ENCODE measurements around the gene KAT7.

KAT7 gene

GRCh38 chr17:49835472-49835871, 47.0 kb downstream of the KAT7 start:
- no peak overlapping the region for H3K9ac ChIP-seq (ENCODE audit: insufficient read length)
- peaks cover 24% of the 10 kb centered on the region for H3K36me3 ChIP-seq (ENCODE audit: insufficient read depth, low read length)
- no peak for TF ChIP-seq POLR2AphosphoS5 (IDR thresholded peaks at IDR 0.05; ENCODE audit: borderline replicate concordance, low read depth, low read length)
- TF ChIP-seq FOXP2 (optimal IDR thresholded peaks at IDR 0.05; ENCODE audit: control extremely low read depth, extremely low read length, insufficient read depth), result no peak
- TF ChIP-seq EZH2 (IDR thresholded peaks at IDR 0.05), result no peak
- no peaks in the 10 kb centered on the region for H3K9me3 ChIP-seq (ENCODE audit: low read depth, low read length)
- H3K27ac ChIP-seq, result peak overlapping the region; percentile 69; the same call in 1 of the 2 replicates
- DNase-seq (ENCODE audit: low read depth, low spot score), result no peak
- no peak overlapping the region for H3K4me3 ChIP-seq

GRCh38 chr17:49836111-49837030, 47.9 kb downstream of the KAT7 start:
- TF ChIP-seq FOXP2 (optimal IDR thresholded peaks at IDR 0.05; ENCODE audit: control extremely low read depth, extremely low read length, insufficient read depth), result no peak
- peak; percentile 50; the same call in 1 of the 2 replicates for TF ChIP-seq POLR2AphosphoS5 (IDR thresholded peaks at IDR 0.05; ENCODE audit: borderline replicate concordance, low read depth, low read length)
- H3K9ac ChIP-seq (ENCODE audit: insufficient read length), result no peak overlapping the region
- no peaks in the 10 kb centered on the region for H3K9me3 ChIP-seq (ENCODE audit: low read depth, low read length)
- H3K4me3 ChIP-seq, result peak overlapping the region; percentile 21; the same call in 1 of the 2 replicates
- H3K27ac ChIP-seq, result peak overlapping the region; percentile 69
- DNase-seq (ENCODE audit: low read depth, low spot score), result peak; percentile 59
- H3K36me3 ChIP-seq (ENCODE audit: insufficient read depth, low read length), result peaks cover 24% of the 10 kb centered on the region

GRCh38 chr17:49839455-49839854, 51.0 kb downstream of the KAT7 start:
- peaks cover 2% of the 10 kb centered on the region; the same call in 1 of the 2 replicates for H3K36me3 ChIP-seq (ENCODE audit: insufficient read depth, low read length)
- H3K9me3 ChIP-seq (ENCODE audit: low read depth, low read length), result no peaks in the 10 kb centered on the region
- no peak overlapping the region for H3K4me3 ChIP-seq
- DNase-seq (ENCODE audit: low read depth, low spot score), result no peak
- no peak for TF ChIP-seq EZH2 (IDR thresholded peaks at IDR 0.05)
- no peak for TF ChIP-seq FOXP2 (optimal IDR thresholded peaks at IDR 0.05; ENCODE audit: control extremely low read depth, extremely low read length, insufficient read depth)
- TF ChIP-seq POLR2AphosphoS5 (IDR thresholded peaks at IDR 0.05; ENCODE audit: borderline replicate concordance, low read depth, low read length), result no peak
- H3K27ac ChIP-seq, result no peak overlapping the region
- H3K9ac ChIP-seq (ENCODE audit: insufficient read length), result no peak overlapping the region

- H3K36me3 ChIP-seq (ENCODE audit: insufficient read depth, low read length), result no peaks in the 10 kb centered on the region
- no peak overlapping the region for H3K9ac ChIP-seq (ENCODE audit: insufficient read length)
- H3K9me3 ChIP-seq (ENCODE audit: low read depth, low read length), result no peaks in the 10 kb centered on the region
- H3K4me3 ChIP-seq, result no peak overlapping the region
- no peak for TF ChIP-seq FOXP2 (optimal IDR thresholded peaks at IDR 0.05; ENCODE audit: control extremely low read depth, extremely low read length, insufficient read depth)
- no peak for TF ChIP-seq EZH2 (IDR thresholded peaks at IDR 0.05)
- no peak for TF ChIP-seq POLR2AphosphoS5 (IDR thresholded peaks at IDR 0.05; ENCODE audit: borderline replicate concordance, low read depth, low read length)
- no peak for DNase-seq (ENCODE audit: low read depth, low spot score)
- H3K27ac ChIP-seq, result no peak overlapping the region
These were observed 53.1 kb downstream of the KAT7 start for GRCh38 chr17:49841548-49841947.

- Histone ChIP-seq H3K9ac (ENCODE audit: insufficient read length) (no peak overlapping the region), H3K27ac (0 out of 2 replicates have a peak overlapping the region, but pooled peaks have one; percentile 19), H3K36me3 (ENCODE audit: insufficient read depth, low read length) (no peaks in the 10 kb centered on the region), H3K9me3 (ENCODE audit: low read depth, low read length) (no peaks in the 10 kb centered on the region), H3K4me3 (no peak overlapping the region)
- DNase-seq (ENCODE audit: low read depth, low spot score), result no peak
- TF ChIP-seq POLR2AphosphoS5 (IDR thresholded peaks at IDR 0.05; ENCODE audit: borderline replicate concordance, low read depth, low read length) (no peak), EZH2 (IDR thresholded peaks at IDR 0.05) (no peak), FOXP2 (optimal IDR thresholded peaks at IDR 0.05; ENCODE audit: control extremely low read depth, extremely low read length, insufficient read depth) (no peak)
These were observed 53.9 kb downstream of the KAT7 start for GRCh38 chr17:49842371-49842770.

- Histone ChIP-seq H3K36me3 (ENCODE audit: insufficient read depth, low read length) (no peaks in the 10 kb centered on the region), H3K4me3 (no peak overlapping the region), H3K9ac (ENCODE audit: insufficient read length) (no peak overlapping the region), H3K9me3 (ENCODE audit: low read depth, low read length) (no peaks in the 10 kb centered on the region), H3K27ac (0 out of 2 replicates have a peak overlapping the region, but pooled peaks have one; percentile 19)
- no peak for DNase-seq (ENCODE audit: low read depth, low spot score)
- TF ChIP-seq FOXP2 (optimal IDR thresholded peaks at IDR 0.05; ENCODE audit: control extremely low read depth, extremely low read length, insufficient read depth), result no peak
- TF ChIP-seq POLR2AphosphoS5 (IDR thresholded peaks at IDR 0.05; ENCODE audit: borderline replicate concordance, low read depth, low read length), result no peak
- TF ChIP-seq EZH2 (IDR thresholded peaks at IDR 0.05), result no peak
These were observed 54.4 kb downstream of the KAT7 start for GRCh38 chr17:49842846-49843245.

GRCh38 chr17:49843774-49844350, 55.4 kb downstream of the KAT7 start:
- no peak for DNase-seq (ENCODE audit: low read depth, low spot score)
- no peak overlapping the region for H3K9ac ChIP-seq (ENCODE audit: insufficient read length)
- no peaks in the 10 kb centered on the region for H3K36me3 ChIP-seq (ENCODE audit: insufficient read depth, low read length)
- H3K27ac ChIP-seq, result no peak overlapping the region
- H3K9me3 ChIP-seq (ENCODE audit: low read depth, low read length), result no peaks in the 10 kb centered on the region
- no peak for TF ChIP-seq FOXP2 (optimal IDR thresholded peaks at IDR 0.05; ENCODE audit: control extremely low read depth, extremely low read length, insufficient read depth)
- no peak for TF ChIP-seq EZH2 (IDR thresholded peaks at IDR 0.05)
- no peak for TF ChIP-seq POLR2AphosphoS5 (IDR thresholded peaks at IDR 0.05; ENCODE audit: borderline replicate concordance, low read depth, low read length)
- no peak overlapping the region for H3K4me3 ChIP-seq

- no peak overlapping the region for H3K9ac ChIP-seq (ENCODE audit: insufficient read length)
- H3K27ac ChIP-seq, result no peak overlapping the region
- TF ChIP-seq FOXP2 (optimal IDR thresholded peaks at IDR 0.05; ENCODE audit: control extremely low read depth, extremely low read length, insufficient read depth) (no peak), EZH2 (IDR thresholded peaks at IDR 0.05) (no peak), POLR2AphosphoS5 (IDR thresholded peaks at IDR 0.05; ENCODE audit: borderline replicate concordance, low read depth, low read length) (no peak)
- DNase-seq (ENCODE audit: low read depth, low spot score), result no peak
- H3K4me3 ChIP-seq, result no peak overlapping the region
- no peaks in the 10 kb centered on the region for H3K36me3 ChIP-seq (ENCODE audit: insufficient read depth, low read length)
- no peaks in the 10 kb centered on the region for H3K9me3 ChIP-seq (ENCODE audit: low read depth, low read length)
These were observed 56.8 kb downstream of the KAT7 start for GRCh38 chr17:49845321-49845720.
